ENCODE data around the gene NTM.

NTM gene

DNA sequence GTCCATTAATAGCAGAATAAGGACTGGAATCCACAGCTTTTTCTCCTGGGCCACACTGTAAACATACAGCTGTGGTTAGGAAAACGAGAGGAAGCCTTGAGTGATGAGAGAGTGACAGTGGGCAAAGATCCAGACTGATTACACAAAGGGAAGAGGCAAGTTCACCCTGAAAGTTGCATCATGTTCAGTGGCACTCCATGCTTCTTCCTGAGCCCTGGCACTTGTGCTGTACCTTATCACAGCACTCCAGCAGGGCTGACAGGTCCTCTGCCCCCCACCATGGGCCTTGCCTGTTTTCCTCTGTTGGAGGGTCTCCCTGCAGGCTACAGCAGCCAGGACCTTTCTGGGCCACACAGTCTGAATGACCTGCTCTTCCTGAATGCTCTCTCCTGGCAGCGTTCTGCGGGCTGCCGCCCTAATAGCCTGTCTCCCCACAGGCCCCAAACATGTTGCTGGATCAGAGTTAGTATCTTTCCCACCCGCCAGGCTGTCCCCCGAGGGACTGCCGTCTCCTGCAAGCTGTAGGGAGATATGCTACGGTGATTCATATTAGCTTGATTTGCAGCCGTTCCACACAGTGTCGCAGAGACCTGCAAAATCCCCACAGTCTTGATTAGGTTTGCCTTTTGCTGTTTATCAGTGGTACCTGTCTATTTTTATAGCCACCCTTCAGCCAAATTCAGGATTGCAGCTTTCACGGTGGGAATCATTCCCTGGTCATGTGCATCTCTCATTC lies 60.2 kb downstream of the NTM start:
- TF ChIP-seq, protein P1, sequence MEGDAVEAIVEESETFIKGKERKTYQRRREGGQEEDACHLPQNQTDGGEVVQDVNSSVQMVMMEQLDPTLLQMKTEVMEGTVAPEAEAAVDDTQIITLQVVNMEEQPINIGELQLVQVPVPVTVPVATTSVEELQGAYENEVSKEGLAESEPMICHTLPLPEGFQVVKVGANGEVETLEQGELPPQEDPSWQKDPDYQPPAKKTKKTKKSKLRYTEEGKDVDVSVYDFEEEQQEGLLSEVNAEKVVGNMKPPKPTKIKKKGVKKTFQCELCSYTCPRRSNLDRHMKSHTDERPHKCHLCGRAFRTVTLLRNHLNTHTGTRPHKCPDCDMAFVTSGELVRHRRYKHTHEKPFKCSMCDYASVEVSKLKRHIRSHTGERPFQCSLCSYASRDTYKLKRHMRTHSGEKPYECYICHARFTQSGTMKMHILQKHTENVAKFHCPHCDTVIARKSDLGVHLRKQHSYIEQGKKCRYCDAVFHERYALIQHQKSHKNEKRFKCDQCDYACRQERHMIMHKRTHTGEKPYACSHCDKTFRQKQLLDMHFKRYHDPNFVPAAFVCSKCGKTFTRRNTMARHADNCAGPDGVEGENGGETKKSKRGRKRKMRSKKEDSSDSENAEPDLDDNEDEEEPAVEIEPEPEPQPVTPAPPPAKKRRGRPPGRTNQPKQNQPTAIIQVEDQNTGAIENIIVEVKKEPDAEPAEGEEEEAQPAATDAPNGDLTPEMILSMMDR (IDR thresholded peaks at IDR 0.05; ENCODE audit: low read depth, low read length) = no peak
- H3K4me3 ChIP-seq (ENCODE audit: low read depth, low read length) = no peak overlapping the region

DNA sequence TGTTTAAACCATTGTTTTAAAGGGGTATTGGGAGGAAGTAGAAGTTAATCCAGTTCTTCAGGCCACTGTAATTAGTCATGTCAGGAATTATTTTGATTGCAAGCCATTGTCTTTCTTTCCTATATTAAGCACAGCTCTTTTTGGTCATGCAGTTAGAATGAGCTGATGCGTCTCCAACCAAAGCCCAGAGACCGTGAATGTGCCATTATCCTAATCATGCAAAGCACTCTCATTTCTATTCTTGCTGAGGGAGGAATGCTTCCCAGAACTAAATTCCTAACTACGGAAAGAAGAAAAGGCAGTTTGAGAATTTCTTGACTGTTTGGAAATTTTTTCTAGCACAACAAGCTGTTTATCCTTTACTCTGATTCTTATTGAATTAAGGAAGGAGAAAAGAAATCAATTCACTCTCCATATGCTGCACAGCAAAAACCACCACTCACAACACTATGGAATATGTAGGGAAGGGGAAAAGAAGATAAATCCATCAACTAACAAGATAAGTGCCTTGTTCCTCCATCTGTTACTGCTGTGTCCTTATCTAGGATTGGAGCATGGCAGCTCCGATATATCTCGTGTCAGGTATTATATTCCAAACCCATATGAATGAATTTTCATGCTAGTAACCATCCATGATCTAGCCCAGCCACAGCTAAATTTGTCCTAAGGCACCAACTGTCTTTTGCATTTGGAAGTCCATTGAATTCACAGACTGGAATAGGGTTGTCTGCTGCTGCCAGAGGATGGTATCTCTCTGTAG lies 70.8 kb downstream of the NTM start:
- H3K4me3 ChIP-seq (ENCODE audit: low read depth, low read length) = no peak overlapping the region

DNA sequence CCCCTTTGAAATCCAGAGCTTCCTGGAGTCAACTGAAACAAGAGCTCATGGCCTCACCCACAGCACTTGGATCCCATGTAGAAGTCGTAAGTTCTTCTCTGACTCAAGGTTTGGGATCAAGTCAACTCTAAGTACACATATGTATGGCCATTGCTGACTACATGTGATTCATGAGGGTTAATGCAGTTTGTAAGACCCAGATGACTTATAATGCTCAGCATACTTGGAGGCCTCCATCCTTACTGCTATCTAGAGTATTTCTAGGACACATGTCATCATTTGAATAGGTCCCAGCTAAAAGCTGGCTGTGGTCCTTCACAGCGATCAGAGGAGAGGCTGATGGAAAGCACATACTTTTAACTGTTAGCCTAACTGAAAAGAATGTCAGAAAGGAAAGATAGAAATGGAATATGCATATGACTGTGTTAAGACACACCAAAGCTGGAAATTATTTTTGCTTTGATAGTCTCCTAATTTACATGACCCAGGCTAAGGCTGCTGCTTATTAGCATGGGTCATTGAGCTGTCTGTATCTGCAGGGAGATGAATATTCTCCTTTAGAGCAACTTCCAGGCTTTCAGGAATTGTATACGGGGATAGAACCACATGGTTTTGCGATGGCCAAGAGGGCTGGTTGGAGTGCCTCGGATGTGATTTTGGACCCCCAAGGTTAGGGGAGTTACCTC lies 76.3 kb downstream of the NTM start:
- TF ChIP-seq, protein P1 (IDR thresholded peaks at IDR 0.05; ENCODE audit: low read depth, low read length) = no peak
- H3K4me3 ChIP-seq (ENCODE audit: low read depth, low read length) = no peak overlapping the region

More for the DNA sequence above, 70.8 kb downstream of the NTM start:
- TF ChIP-seq, protein P1 (IDR thresholded peaks at IDR 0.05; ENCODE audit: low read depth, low read length) = no peak

DNA sequence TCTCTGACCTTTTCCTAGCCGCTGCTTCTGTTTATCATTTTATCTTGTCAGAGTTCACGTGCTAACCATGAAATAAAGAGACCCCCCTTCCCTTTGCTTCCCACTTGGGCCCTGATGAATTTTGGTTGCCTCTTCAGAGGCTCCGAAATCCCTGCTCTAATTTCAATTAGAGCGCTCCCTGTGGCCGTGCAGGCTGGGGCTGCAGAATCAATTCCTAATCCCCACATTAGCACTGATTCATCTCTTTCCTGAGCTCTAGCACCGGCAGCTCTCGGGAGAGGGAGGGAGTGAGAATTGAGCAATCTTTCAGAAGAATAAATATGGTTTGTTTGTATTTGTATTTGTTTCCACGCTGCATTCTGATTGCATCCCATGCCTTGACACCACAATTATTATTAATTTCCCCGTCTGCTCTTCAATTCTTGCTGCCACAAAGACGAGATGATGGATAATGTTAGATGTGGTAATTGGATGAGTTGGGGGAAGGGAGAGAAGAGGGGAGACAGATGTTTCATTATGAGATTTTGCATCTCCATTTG lies 76.9 kb downstream of the NTM start:
- no peak overlapping the region for H3K4me3 ChIP-seq (ENCODE audit: low read depth, low read length)
- TF ChIP-seq, protein P1 (IDR thresholded peaks at IDR 0.05; ENCODE audit: low read depth, low read length) = no peak

DNA sequence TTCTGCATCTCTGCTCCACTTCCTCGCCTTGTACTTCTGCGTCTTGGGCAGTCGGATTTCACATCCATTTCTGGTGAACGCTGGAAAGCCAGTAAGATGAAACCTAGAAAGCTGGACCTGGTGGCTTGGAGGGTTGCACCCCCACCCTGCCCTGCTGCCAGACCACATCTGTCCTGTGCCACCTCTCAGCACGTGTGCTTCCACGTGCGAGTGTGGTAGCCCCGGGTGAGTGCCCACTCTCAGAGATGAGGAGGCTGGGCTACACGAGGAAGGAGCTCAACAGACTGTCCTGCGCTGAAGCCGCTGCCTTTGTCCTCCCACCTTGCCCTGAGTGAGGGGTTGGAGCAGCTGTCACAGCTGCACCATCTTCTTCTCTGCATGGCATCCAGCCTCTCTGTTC lies 77.5 kb downstream of the NTM start:
- TF ChIP-seq, protein P1 (IDR thresholded peaks at IDR 0.05; ENCODE audit: low read depth, low read length) = no peak
- H3K4me3 ChIP-seq (ENCODE audit: low read depth, low read length) = no peak overlapping the region

DNA sequence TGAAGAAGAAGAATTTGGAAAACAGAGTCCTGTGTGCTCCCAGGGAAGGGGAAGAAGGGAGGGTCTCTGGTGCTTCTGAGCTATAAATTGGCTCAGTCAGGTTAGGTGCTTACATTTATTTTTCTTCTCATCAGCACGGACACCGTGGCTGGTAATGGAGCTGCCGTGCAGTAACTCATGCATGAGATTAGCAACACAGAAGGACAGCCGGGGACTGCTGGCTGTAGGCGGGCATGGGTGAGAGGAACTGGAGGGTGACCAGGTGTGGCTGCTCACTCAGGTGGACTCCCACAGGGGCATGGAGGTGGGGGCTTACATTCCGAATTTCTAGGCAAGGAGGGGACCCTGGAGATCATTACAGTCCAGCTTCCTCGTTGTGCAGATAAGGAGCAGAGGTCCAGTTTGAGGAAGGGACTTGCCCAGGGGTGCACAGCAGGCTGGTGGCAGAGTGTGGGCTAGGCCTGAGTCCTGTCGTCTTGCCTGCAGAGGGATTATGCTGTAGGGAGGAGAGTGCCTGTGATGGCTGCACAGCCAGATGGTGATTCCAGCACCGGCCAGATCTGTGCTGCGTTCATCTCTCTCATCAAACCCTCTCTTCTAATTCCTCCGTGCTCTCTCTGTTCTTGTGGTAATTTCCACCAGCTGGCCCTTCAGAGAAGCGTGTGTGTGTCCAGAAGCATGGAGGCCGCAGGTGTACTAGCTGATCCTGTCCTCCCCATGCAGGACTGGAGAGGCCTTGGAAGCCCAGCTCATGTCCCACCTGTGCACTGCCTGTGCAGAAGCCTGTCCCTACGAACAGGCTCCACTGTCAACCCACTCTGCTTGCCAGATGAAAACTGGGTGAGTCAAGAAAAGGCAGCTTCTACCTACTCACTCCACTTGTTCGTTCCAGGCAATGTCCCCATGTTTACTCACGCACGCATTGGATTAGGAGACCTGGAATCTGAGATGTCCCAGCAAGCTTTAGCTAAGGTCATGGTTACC lies 78.9 kb downstream of the NTM start:
- no peak overlapping the region for H3K4me3 ChIP-seq (ENCODE audit: low read depth, low read length)
- TF ChIP-seq, protein P1 (IDR thresholded peaks at IDR 0.05; ENCODE audit: low read depth, low read length) = no peak
